Endothelial cell of umbilical vein (primary cell): ENCODE measurements around the gene STX16. TPM values are rescaled to one million over a fixed set of nuclear protein-coding genes. Genes with fewer than 3 reads are reported as not detected.

Experiments used
- BruUV-seq: library from RNA; stranded (reverse); fragments of 400-500 nt; replicated peaks from 2 replicates; lab custom pipeline; 2021; lab: Mats Ljungman, UMichigan
- CTCF ChIA-PET: fragments of 300-600, 350-600 bp; sonication (Branson Sonifier 250); formaldehyde crosslinking; loops from one replicate; lab custom pipeline; 2021; ENCODE audit warnings: antibody characterized with exemption, inconsistent platforms; lab: Charles Lee
- POLR2A ChIA-PET: fragments of 300-600, 350-600 bp; sonication (Branson Sonifier 250); formaldehyde crosslinking; loops from one replicate; lab custom pipeline; 2021; ENCODE audit warnings: antibody characterized with exemption, inconsistent platforms; lab: Charles Lee
- DNase-seq: peaks from one replicate; pipeline ENCODE4 v3.0.0-alpha.2; 2011; ENCODE audit warnings: low read depth, low spot score
- FAIRE-seq: peaks from 2 replicates; lab custom pipeline; 2011; peaks lifted over from hg19 to GRCh38; lab: Jason Lieb, UNC
- H2AFZ ChIP-seq: 2 replicates; pipeline ENCODE4 v1.6.0; 2012; ENCODE audit warnings: low read depth, low read length, control low read depth, inconsistent platforms
- H3K27ac ChIP-seq: 2 replicates; pipeline ENCODE4 v1.5.1; 2011; ENCODE audit warnings: low read depth, mild to moderate bottlenecking, control low read depth, low read length, moderate library complexity; ENCODE audit not compliant: insufficient read depth
- H3K27me3 ChIP-seq, 2 experiments: 2 replicates each; pipeline versions ENCODE4 v1.6.0 to v1.6.1; 2011; ENCODE audit warnings: low read length in 2 of 2, mixed read lengths in 1 of 2; ENCODE audit not compliant: control insufficient read depth in 2 of 2, insufficient read depth in 2 of 2
- H3K36me3 ChIP-seq, 2 experiments: 2 replicates in 1 of 2; 3 replicates in 1 of 2; pipeline ENCODE4 v1.5.1; 2011; ENCODE audit warnings: low read length in 2 of 2, mild to moderate bottlenecking in 1 of 2, moderate library complexity in 1 of 2; ENCODE audit not compliant: control insufficient read depth in 2 of 2, insufficient read depth in 2 of 2; ENCODE audit errors: extremely low read depth in 1 of 2
- H3K4me1 ChIP-seq: 3 replicates; pipeline ENCODE4 v1.5.1; 2011; ENCODE audit warnings: mild to moderate bottlenecking, low read length; ENCODE audit not compliant: control insufficient read depth, insufficient read depth; ENCODE audit errors: extremely low read depth
- H3K4me2 ChIP-seq: 2 replicates; pipeline ENCODE4 v1.6.1; 2011; ENCODE audit warnings: low read length, control low read depth, mixed read lengths; ENCODE audit not compliant: insufficient read depth
- H3K4me3 ChIP-seq, 3 experiments: fragments of 200-600 bp in 1 of 3; sonication (generic), shearing (Covaris generic) in 1 of 3; replicated peaks in 1 of 3; 2 replicates each; pipeline ENCODE4 v1.5.1; 2011 to 2016; ENCODE audit warnings: control low read depth in 3 of 3, low read length in 3 of 3, mild to moderate bottlenecking in 2 of 3, inconsistent platforms in 1 of 3, low read depth in 1 of 3, moderate library complexity in 1 of 3; ENCODE audit not compliant: insufficient read depth in 1 of 3
- H3K79me2 ChIP-seq: 2 replicates; pipeline ENCODE4 v1.6.0; 2012; ENCODE audit warnings: low read length, inconsistent platforms; ENCODE audit not compliant: control insufficient read depth, insufficient read depth
- H3K9ac ChIP-seq: replicated peaks from 2 replicates; pipeline ENCODE3; 2011; ENCODE audit warnings: low read length, control low read depth; ENCODE audit not compliant: insufficient read depth; ENCODE audit errors: extremely low read depth
- H3K9me1 ChIP-seq: replicated peaks from 3 replicates; pipeline ENCODE4 v1.6.0; 2011; ENCODE audit warnings: mild to moderate bottlenecking, low read length; ENCODE audit not compliant: control insufficient read depth, insufficient read depth; ENCODE audit errors: extremely low read depth
- H3K9me3 ChIP-seq: replicated peaks from 2 replicates; pipeline ENCODE4 v1.5.1; 2012; ENCODE audit warnings: low read length, inconsistent platforms; ENCODE audit not compliant: control insufficient read depth, insufficient read depth
- H4K20me1 ChIP-seq: replicated peaks from 2 replicates; pipeline ENCODE3; 2011; ENCODE audit warnings: mild to moderate bottlenecking, low read length; ENCODE audit not compliant: control insufficient read depth, insufficient read depth; ENCODE audit errors: extremely low read depth
- CTCF ChIP-seq, 2 donors: IDR thresholded peaks; 1 replicate in 1 of 2; 2 replicates in 1 of 2; pipeline ENCODE4 v1.5.1; 2011; ENCODE audit warnings: low read length in 2 of 2, mild to moderate bottlenecking in 2 of 2, moderate library complexity in 2 of 2, control low read depth in 1 of 2, inconsistent platforms in 1 of 2, low read depth in 1 of 2; ENCODE audit not compliant: insufficient read depth in 1 of 2; ENCODE audit errors: extremely low read depth in 1 of 2
- EZH2 ChIP-seq: IDR thresholded peaks from 2 replicates; pipeline ENCODE4 v1.6.1; 2012; ENCODE audit warnings: borderline replicate concordance, low read depth, mild to moderate bottlenecking, moderate library complexity, low read length, inconsistent platforms; ENCODE audit not compliant: severe bottlenecking
- FOS ChIP-seq: IDR thresholded peaks from 2 replicates; pipeline ENCODE4 v1.6.1; 2011; ENCODE audit warnings: mild to moderate bottlenecking, low read length, moderate library complexity, borderline replicate concordance; ENCODE audit not compliant: insufficient read depth
- GATA2 ChIP-seq: IDR thresholded peaks from 2 replicates; pipeline ENCODE4 v1.7.0; 2011; ENCODE audit warnings: low read depth, mild to moderate bottlenecking, moderate library complexity, mixed read lengths, low read length; ENCODE audit not compliant: insufficient read length, insufficient read depth
- JUN ChIP-seq: IDR thresholded peaks from 2 replicates; pipeline ENCODE4 v1.6.1; 2011; ENCODE audit warnings: borderline replicate concordance, low read depth; ENCODE audit not compliant: insufficient read length, insufficient read depth
- MAX ChIP-seq: IDR thresholded peaks from 2 replicates; pipeline ENCODE4 v1.6.1; 2011; ENCODE audit not compliant: insufficient read depth, insufficient read length
- MYC ChIP-seq: IDR thresholded peaks from one replicate; pipeline ENCODE4 v1.6.1; 2011; ENCODE audit warnings: mild to moderate bottlenecking, low read depth, low read length
- POLR2A ChIP-seq: IDR thresholded peaks from 2 replicates; pipeline ENCODE4 v1.6.1; 2012; ENCODE audit warnings: low read depth, mild to moderate bottlenecking, control low read depth, low read length
- POLR2AphosphoS5 ChIP-seq: IDR thresholded peaks from 2 replicates; pipeline ENCODE4 v1.6.1; 2012; ENCODE audit warnings: low read depth, mild to moderate bottlenecking, control low read depth, low read length, moderate library complexity; ENCODE audit not compliant: insufficient read depth
- dilution Hi-C: fragments of 300-500 bp; cut with MboI; formaldehyde crosslinking; loops from one replicate; pipeline ENCODE4 v1.15.0; 2019; ENCODE audit warnings: low sequenced_read_pairs; ENCODE audit not compliant: extremely low pct_ligation_motif_present
- intact Hi-C: fragments of 100-400 bp; cut with micrococcal nuclease; formaldehyde crosslinking; loops from one replicate; pipeline ENCODE4 v1.10.0; 2022
- polyA plus RNA-seq, 4 experiments: library from polyadenylated mRNA; depleted of rRNA in 3 of 4; stranded (reverse) in 3 of 4; unstranded in 1 of 4; fragments of >200 nt; gene quantifications; 2 replicates each; pipeline versions ENCODE4 v1.2.1 to v1.2.3, GENCODE V29; 2011 to 2012; ENCODE audit warnings: missing spikeins in 1 of 4
- total RNA-seq: library from RNA; stranded (reverse); gene quantifications from 2 replicates; pipeline ENCODE4 v1.2.3, GENCODE V29; 2021

STX16 gene
- total and polyA plus RNA-seq, 2 donors (not counting 3 experiments of a cell fraction or from before 2014, with no cell fraction given) = 43.1 to 63.5 TPM

- FAIRE-seq (no peak), DNase-seq (no peak)
- no peak overlapping the region for H3K4me2 ChIP-seq
- no peak overlapping the region for H3K4me3 ChIP-seq
- H3K27me3 ChIP-seq = no peaks in the 10 kb centered on the region
- no peaks in the 10 kb centered on the region for H3K79me2 ChIP-seq
- dilution Hi-C loops = no loop called here
- TF ChIP-seq POLR2AphosphoS5 (no peak), GATA2 (no peak), MAX (no peak), POLR2A (no peak), MYC (no peak), CTCF (IDR thresholded peaks at IDR 0.05; ENCODE audit: extremely low read depth in 1 of 2, insufficient read depth in 1 of 2, low read depth in 1 of 2, low read length in 2 of 2) (no peak), EZH2 (no peak), FOS (no peak), JUN (no peak)
- BruUV-seq = no TSS peak
- no peaks in the 10 kb centered on the region for H3K9me1 ChIP-seq
- H2AFZ ChIP-seq = no peak overlapping the region
- no peak overlapping the region for H3K9ac ChIP-seq
- CTCF ChIA-PET = interaction anchor here (4.8 kb wide), 1 partner anchor 224 kb away, joined by 22 read pairs; no protein-coding TSS in a partner anchor
- H3K4me1 ChIP-seq = no peaks in the 10 kb centered on the region
- H4K20me1 ChIP-seq = no peaks in the 10 kb centered on the region
- no peaks in the 10 kb centered on the region for H3K9me3 ChIP-seq
- H3K27ac ChIP-seq = no peak overlapping the region
- intact Hi-C loops = no loop called here
- POLR2A ChIA-PET = interaction anchor here (0.5 to 0.6 kb wide), 2 partner anchors 276 to 350 kb away, joined by 3 read pairs; no protein-coding TSS in a partner anchor
- H3K36me3 ChIP-seq = peaks cover 5 to 16% of the 10 kb centered on the region in 2 experiments
Observed at GRCh38 chr20:58705208-58705926, 54.3 kb downstream of the STX16 start.
